ENCODE data around the gene SPATA32. TPM values are rescaled to one million over a fixed set of nuclear protein-coding genes. Genes with fewer than 3 reads are reported as not detected.
"Not testable (repeated sequence)": the region's sequence is repeated elsewhere in the genome, so short reads cannot be mapped to it uniquely, and the experiment has no call there.

SPATA32 gene
- total RNA-seq, 1 donor: 0.10 TPM

GRCh38 chr17:45266372-45266926 lies 4.6 kb upstream of the SPATA32 start:
- Histone ChIP-seq H3K9me3 (ENCODE audit: low read depth, low read length) (no peaks in the 10 kb centered on the region), H3K4me1 (ENCODE audit: insufficient read depth, low read length) (peaks cover 13% of the 10 kb centered on the region), H3K27me3 (ENCODE audit: insufficient read depth, low read length) (no peaks in the 10 kb centered on the region), H3K4me3 (ENCODE audit: low read length) (no peak overlapping the region)

- Histone ChIP-seq H3K27me3 (ENCODE audit: insufficient read depth, low read length) (no peaks in the 10 kb centered on the region), H3K4me1 (ENCODE audit: insufficient read depth, low read length) (peaks cover 18% of the 10 kb centered on the region), H3K9me3 (ENCODE audit: low read depth, low read length) (no peaks in the 10 kb centered on the region), H3K4me3 (ENCODE audit: low read length) (no peak overlapping the region)
Observed at GRCh38 chr17:45265821-45266220, 3.9 kb upstream of the SPATA32 start.

- H3K4me1 ChIP-seq (ENCODE audit: insufficient read depth, low read length): peaks cover 18% of the 10 kb centered on the region
- H3K27me3 ChIP-seq (ENCODE audit: insufficient read depth, low read length): no peaks in the 10 kb centered on the region
- H3K4me3 ChIP-seq (ENCODE audit: low read length): no peak overlapping the region
- H3K9me3 ChIP-seq (ENCODE audit: low read depth, low read length): no peaks in the 10 kb centered on the region
Observed at GRCh38 chr17:45264988-45265387, 3.1 kb upstream of the SPATA32 start.

GRCh38 chr17:45264430-45264829 lies 2.5 kb upstream of the SPATA32 start:
- H3K9me3 ChIP-seq (ENCODE audit: low read depth, low read length): no peaks in the 10 kb centered on the region
- H3K27me3 ChIP-seq (ENCODE audit: insufficient read depth, low read length): no peaks in the 10 kb centered on the region
- peaks cover 18% of the 10 kb centered on the region for H3K4me1 ChIP-seq (ENCODE audit: insufficient read depth, low read length)
- no peak overlapping the region for H3K4me3 ChIP-seq (ENCODE audit: low read length)

- Histone ChIP-seq H3K9me3 (ENCODE audit: low read depth, low read length) (no peaks in the 10 kb centered on the region), H3K4me3 (ENCODE audit: low read length) (no peak overlapping the region), H3K4me1 (ENCODE audit: insufficient read depth, low read length) (peaks cover 22% of the 10 kb centered on the region), H3K27me3 (ENCODE audit: insufficient read depth, low read length) (no peaks in the 10 kb centered on the region)
Observed at GRCh38 chr17:45263477-45263860, 1.6 kb upstream of the SPATA32 start.

- Histone ChIP-seq H3K4me3 (ENCODE audit: low read length) (no peak overlapping the region), H3K9me3 (ENCODE audit: low read depth, low read length) (no peaks in the 10 kb centered on the region)
Observed at GRCh38 chr17:45262516-45263476, 902 bp upstream of the SPATA32 start.

GRCh38 chr17:45260204-45260783 lies 1.6 kb downstream of the SPATA32 start:
- H3K27me3 ChIP-seq (ENCODE audit: insufficient read depth, low read length): no peaks in the 10 kb centered on the region
- no peak overlapping the region for H3K4me3 ChIP-seq (ENCODE audit: low read length)
- H3K9me3 ChIP-seq (ENCODE audit: low read depth, low read length): no peaks in the 10 kb centered on the region
- H3K4me1 ChIP-seq (ENCODE audit: insufficient read depth, low read length): peaks cover 33% of the 10 kb centered on the region

More at GRCh38 chr17:45262516-45263476, 902 bp upstream of the SPATA32 start:
- H3K27me3 ChIP-seq (ENCODE audit: insufficient read depth, low read length): no peaks in the 10 kb centered on the region
- peaks cover 22% of the 10 kb centered on the region for H3K4me1 ChIP-seq (ENCODE audit: insufficient read depth, low read length)

- Histone ChIP-seq H3K27me3 (ENCODE audit: insufficient read depth, low read length) (no peaks in the 10 kb centered on the region), H3K4me3 (ENCODE audit: low read length) (no peak overlapping the region), H3K9me3 (ENCODE audit: low read depth, low read length) (no peaks in the 10 kb centered on the region), H3K4me1 (ENCODE audit: insufficient read depth, low read length) (peaks cover 34% of the 10 kb centered on the region)
Observed at GRCh38 chr17:45258981-45259380, 2.9 kb downstream of the SPATA32 start.

- Histone ChIP-seq H3K4me3 (ENCODE audit: low read length) (no peak overlapping the region), H3K27me3 (ENCODE audit: insufficient read depth, low read length) (no peaks in the 10 kb centered on the region), H3K4me1 (ENCODE audit: insufficient read depth, low read length) (peaks cover 31% of the 10 kb centered on the region), H3K9me3 (ENCODE audit: low read depth, low read length) (no peaks in the 10 kb centered on the region)
Observed at GRCh38 chr17:45257115-45257514, 4.8 kb downstream of the SPATA32 start.

- no peaks in the 10 kb centered on the region for H3K9me3 ChIP-seq (ENCODE audit: low read depth, low read length)
- no peaks in the 10 kb centered on the region for H3K27me3 ChIP-seq (ENCODE audit: insufficient read depth, low read length)
- H3K4me1 ChIP-seq (ENCODE audit: insufficient read depth, low read length): peaks cover 24% of the 10 kb centered on the region
- no peak overlapping the region for H3K4me3 ChIP-seq (ENCODE audit: low read length)
Observed at GRCh38 chr17:45256114-45256966, 5.6 kb downstream of the SPATA32 start.

- Histone ChIP-seq H3K4me1 (ENCODE audit: insufficient read depth, low read length) (peaks cover 26% of the 10 kb centered on the region), H3K27me3 (ENCODE audit: insufficient read depth, low read length) (no peaks in the 10 kb centered on the region), H3K9me3 (ENCODE audit: low read depth, low read length) (no peaks in the 10 kb centered on the region), H3K4me3 (ENCODE audit: low read length) (no peak overlapping the region)
Observed at GRCh38 chr17:45255358-45255757, 6.5 kb downstream of the SPATA32 start.

- Histone ChIP-seq H3K9me3 (ENCODE audit: low read depth, low read length) (no peaks in the 10 kb centered on the region), H3K4me3 (ENCODE audit: low read length) (no peak overlapping the region), H3K27me3 (ENCODE audit: insufficient read depth, low read length) (no peaks in the 10 kb centered on the region), H3K4me1 (ENCODE audit: insufficient read depth, low read length) (peaks cover 29% of the 10 kb centered on the region)
Observed at GRCh38 chr17:45253879-45254278, 8.0 kb downstream of the SPATA32 start.

- not testable (repeated sequence) for H3K27me3 ChIP-seq (ENCODE audit: insufficient read depth, low read length); H3K4me3 ChIP-seq (ENCODE audit: low read length)
- H3K4me1 ChIP-seq (ENCODE audit: insufficient read depth, low read length): peaks cover 35% of the 10 kb centered on the region
Observed at GRCh38 chr17:45253237-45253636, 8.7 kb downstream of the SPATA32 start.

GRCh38 chr17:45251931-45252330 lies 10.0 kb downstream of the SPATA32 start:
- Histone ChIP-seq H3K4me1 (ENCODE audit: insufficient read depth, low read length) (peaks cover 41% of the 10 kb centered on the region), H3K9me3 (ENCODE audit: low read depth, low read length) (no peaks in the 10 kb centered on the region), H3K27me3 (ENCODE audit: insufficient read depth, low read length) (no peaks in the 10 kb centered on the region), H3K4me3 (ENCODE audit: low read length) (no peak overlapping the region)

More at GRCh38 chr17:45253237-45253636, 8.7 kb downstream of the SPATA32 start:
- H3K9me3 ChIP-seq (ENCODE audit: low read depth, low read length): not testable (repeated sequence)
